A549 treated with GW870086 at 1 μM for 4 hours (cell line): ENCODE results near the gene CPEB1. TPM values are rescaled to one million over a fixed set of nuclear protein-coding genes. Genes with fewer than 3 reads are reported as not detected.

Experiments
- total RNA-seq: library from RNA; stranded (reverse); fragments of 200-300 nt; extraction: Qiagen RNA extraction; gene quantifications from 5 replicates; pipeline ENCODE4 v1.2.3, GENCODE V29; 2022; ENCODE audit warnings: low read depth

CPEB1 gene
- 2.3 to 3.5 TPM (median 2.9 TPM) in 5 replicates for total RNA-seq

DNA sequence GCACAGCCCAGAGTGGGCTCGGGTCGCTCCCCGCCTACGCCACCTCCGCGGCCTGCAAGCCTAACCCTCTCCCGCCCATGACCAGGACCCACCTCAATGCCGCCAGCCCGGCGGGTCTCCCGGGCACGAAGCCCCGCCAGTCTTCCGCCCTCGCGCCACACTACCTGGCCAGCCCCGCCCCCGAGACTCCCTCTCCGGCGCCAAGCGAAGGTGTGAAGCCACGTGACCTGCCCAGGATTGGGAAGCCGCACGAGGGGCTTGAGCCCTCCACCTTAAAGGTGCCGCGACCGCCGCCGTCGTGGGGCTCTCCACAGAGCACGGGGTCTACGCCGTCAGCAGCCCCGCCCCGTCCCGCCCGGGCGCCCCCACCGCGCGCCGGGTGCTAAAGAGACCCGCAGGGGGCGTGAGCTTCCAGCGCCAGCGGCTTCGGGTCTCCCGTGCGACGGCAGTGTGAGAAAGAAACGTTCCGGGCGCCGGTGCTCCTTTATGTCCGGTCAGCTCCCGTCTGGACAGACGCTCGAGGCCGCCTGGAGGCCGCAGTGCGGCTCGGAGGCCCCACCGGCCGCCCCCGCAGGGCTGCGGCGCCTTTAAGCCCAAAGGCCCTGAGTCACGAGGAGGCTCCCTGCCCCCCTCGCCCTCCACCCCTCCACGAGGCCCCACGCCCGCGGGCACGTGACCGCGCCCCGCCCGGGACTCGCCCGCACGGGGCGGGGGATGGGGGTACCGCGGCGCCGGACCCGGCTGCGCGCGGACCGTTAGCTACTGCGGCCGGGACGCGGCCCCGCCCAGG, at the start of gene CPEB1:
Gene CPEB1 (minus strand): TSS at position 319 of the 790 bp plus-strand sequence. CDS start 18,904 bp downstream, outside the sequence.

DNA sequence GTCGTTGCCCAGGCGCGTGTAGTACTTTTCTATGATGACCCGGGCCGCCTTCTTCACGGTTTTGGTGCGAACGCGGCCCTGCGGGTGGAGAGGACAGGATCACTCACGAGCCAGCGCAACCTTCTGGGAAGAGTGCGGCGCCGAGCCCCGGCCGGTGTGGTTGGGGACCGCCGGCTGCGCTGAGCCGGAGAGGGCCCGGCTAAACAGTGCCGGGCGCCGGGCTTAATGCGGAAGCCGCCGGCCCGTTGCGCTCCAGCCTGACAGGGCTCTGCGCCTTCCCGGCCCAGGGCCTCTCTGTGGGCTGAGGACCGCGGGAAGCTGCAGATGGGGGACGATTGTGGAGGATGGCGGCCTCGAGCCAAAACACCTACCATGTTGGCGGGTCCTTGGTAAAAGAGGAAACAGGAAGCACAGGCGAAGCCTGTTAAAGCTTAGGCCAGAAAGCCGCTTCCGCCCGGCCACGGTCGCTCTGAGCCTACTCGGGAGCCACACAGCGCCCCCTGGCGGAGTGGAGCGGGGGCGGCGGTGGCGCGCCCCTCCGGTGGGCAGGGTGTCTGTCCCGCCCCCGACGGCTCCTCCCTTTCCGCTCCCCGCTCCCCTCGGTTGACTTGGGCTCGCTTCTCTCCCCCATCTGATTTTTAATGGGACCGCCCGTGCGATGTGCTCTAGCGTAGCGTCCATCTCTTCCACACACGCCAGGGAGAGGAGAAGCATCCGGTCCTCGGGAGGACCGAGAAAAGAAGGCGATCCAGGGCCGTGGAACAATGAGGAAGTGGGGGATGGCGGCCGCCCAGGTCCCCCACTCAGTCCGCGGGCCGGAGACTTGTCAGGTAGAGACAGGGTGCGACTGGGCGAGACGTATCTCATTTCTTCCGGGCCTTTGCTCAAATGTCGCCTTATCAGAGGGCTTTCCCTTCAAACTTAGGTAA, 106.8 kb downstream of the CPEB1 start, which contains the start of gene RPS17:
Gene RPS17 (minus strand): TSS at position 403 of the 929 bp plus-strand sequence. CDS start 29 bp downstream, at position 374.

Other genes with a start within 250 kb of the CPEB1 start
- 1.5 to 2.9 TPM (median 2.6 TPM) in 5 replicates for gene GOLGA6L9, start 217.5 kb downstream of the CPEB1 start, total RNA-seq
- gene RPS17, start 106.9 kb downstream of the CPEB1 start, total RNA-seq: 3,849 to 4,455 TPM (median 3,970 TPM) in 5 replicates
- gene AP3B2, start 62.5 kb upstream of the CPEB1 start, total RNA-seq: 0.47 to 1.0 TPM (median 0.68 TPM) in 5 replicates
- not detected in 5 replicates for gene FSD2, start 158.7 kb upstream of the CPEB1 start, total RNA-seq
- 5.9 to 7.1 TPM (median 6.2 TPM) in 5 replicates for gene WHAMM, start 162.3 kb upstream of the CPEB1 start, total RNA-seq